HG03175 (cell line): ENCODE data around the gene BICC1.

Source experiments
- ATAC-seq: cut with Tn5 transposase; IDR thresholded peaks from one replicate; pipeline ENCODE4 v1.9.1; 2021; ENCODE audit warnings: mild to moderate bottlenecking, moderate library complexity; ENCODE audit not compliant: unreplicated experiment

BICC1 gene

DNA sequence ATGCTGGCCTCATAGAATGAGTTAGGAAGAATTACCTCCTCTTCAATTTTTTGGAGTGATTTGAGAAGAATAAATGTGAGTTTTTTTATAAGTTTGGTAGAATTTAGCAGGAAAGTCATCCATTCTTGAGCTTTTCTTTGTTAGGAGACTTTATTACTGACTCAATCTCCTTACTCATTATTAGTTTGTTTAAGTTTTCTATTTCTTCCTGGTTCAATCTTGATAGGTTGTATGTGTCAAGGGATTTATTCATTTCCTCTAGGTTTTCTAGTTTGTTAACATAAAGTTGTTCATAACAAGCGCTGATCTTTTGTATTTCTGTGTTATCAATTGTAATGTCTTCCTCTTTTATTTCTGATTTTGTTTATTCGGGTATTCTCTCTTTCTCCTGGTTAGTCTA is 47.4 kb downstream of the BICC1 start:
- ATAC-seq, result no peak

GRCh38 chr10:58565271-58565670 is 52.6 kb downstream of the BICC1 start:
- ATAC-seq, result no peak

- no peak for ATAC-seq
Measured at GRCh38 chr10:58567652-58568051, 55.0 kb downstream of the BICC1 start.

DNA sequence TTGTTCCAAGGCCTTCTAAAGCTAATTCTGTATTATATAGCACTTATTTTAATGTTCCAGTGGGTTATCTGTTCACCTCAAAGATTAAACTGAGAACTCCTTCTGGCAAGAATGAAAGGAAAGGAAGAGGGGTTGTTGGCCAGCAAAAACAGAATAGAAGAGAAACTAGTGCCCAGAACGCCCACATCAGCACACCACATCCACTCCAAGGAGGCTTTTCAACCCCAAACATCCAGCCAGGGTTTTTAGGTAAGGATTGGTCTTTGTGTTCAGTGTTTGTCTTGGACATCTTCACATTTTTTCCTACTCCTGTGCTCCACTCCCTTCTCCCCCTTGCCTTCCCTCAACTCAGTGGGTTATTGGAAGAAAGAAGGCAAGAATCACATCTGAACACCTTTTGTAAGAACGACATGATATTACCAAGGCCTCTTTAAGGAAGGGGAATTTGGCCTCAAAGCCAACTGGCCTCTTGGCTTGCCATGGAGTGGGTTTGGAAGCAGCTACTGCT is 55.8 kb downstream of the BICC1 start:
- ATAC-seq, result no peak

- no peak for ATAC-seq
Measured at GRCh38 chr10:58570307-58570723, 57.6 kb downstream of the BICC1 start.

- ATAC-seq, result no peak
Measured at GRCh38 chr10:58570979-58571378, 58.3 kb downstream of the BICC1 start.

DNA sequence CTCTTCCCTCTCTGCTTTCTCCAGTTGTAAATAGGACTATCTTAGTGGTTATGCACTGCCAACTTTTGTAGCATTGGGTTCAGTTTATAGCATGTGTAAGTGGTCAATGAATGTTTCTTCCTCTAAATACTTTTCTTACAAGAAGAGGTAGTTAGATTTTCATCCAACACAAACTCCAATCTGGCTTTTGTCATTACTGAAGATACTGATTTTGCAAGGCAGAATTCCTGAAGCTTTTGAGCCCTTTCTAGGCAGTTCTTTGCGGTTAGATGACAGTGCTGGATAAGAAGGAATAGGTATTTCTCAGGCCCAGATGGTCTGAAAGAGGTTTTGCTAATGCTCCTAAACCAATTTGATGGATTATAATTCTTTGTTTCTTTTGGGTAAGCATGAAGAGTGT is 60.5 kb downstream of the BICC1 start:
- ATAC-seq, result no peak

DNA sequence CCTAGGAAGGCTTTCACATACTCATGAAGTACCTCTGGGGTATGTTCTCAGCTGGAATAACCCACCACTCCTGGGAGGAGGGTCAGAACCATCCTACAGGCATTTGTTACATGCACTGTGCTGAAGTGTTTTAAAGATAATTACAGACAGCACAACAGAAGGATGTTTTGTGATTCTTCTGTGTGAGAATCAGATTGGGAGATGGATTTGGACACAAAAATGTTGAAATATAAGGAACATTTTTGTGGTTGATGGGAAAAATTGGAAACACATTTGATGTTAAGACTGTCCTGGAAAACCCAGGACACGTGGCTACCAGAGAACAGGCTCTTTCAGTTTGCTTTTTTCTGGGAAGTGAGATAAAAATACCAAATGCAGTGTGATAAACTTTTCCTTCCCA is 61.4 kb downstream of the BICC1 start:
- no peak for ATAC-seq

DNA sequence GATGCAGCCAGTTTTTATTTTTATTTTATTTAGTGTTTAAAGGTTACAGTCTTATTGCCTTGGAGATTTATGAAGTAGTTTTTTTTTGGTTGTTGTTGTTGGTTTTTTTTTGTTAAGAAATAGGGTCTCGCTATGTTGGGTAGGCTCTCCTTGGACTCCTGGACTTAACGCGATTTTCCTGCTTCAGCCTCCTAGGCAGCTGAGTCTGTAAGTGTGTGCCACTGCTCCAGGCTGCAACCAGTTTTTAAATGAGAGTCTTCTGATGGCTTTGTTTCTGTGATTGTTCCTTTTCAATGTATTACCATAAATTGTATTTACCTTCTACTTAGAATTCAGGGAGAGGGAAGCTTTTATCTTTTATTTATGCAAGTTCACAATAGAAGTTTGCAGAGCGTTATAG is 62.8 kb downstream of the BICC1 start:
- ATAC-seq, result no peak

DNA sequence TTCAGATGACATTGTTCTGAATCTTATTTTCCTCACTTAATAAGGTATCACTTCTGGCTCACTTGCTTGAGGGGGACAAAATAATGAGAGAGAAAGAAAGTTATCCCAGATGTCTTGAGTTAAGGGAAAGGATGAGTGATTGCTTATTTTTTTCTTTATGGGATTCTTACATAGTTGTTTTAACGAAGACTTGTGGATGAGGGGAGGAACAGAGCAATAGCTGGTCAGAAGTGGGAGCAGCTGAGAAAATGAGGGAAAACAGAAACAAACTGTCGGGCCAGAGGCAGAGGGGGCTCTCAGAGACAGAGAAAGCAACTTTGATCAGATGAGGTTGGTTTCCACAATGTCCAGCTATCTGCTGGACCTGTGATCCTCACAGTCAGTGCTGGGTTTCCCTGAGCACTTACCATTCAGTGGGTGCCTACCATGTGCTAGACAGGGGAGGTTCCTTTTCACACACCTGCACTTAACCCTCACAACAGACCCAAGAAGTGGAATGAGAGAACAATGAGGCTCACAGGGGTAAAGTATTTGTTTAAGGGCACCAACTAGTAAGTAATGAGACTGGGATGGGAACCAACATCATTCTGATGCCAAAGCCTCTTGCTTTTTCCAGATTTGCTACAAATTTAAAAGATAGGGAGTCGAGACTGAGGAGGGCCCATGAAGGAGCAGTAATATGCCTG is 64.2 kb downstream of the BICC1 start:
- no peak for ATAC-seq

DNA sequence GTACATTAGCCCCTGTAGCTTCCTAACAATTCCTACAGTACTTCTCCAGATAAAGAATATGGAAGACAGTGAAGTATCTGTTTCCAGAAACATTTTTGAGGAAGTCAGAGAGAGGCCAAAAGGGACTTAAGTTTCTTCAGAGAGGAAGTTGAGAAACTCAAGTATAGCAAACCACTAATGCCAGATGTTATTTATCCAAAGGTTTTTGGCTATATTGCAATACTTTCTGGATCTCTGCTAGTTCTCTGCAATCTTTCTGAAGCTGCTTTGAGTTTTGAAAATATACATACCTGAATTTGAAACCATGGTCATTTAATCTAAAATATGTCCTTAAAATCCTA is 64.7 kb downstream of the BICC1 start:
- ATAC-seq, result no peak

DNA sequence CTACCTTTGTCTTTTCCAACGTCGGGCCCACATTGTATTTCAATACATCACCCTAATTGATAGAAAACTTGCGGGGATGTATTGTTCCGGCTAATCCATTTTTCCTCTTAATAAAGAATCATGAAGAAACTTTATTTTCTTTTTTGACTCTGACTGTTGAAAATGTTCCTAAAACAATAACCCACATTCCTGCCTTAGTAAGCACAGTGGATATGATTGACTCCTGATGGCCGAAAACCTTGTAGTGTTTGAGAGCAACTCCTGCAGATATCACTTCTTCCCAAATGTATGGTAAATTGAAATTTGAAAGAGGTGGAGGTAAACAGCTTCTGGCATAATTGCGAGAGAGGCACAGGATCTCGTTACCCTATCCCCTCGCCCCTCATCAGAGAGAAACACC is 65.7 kb downstream of the BICC1 start:
- ATAC-seq, result no peak

DNA sequence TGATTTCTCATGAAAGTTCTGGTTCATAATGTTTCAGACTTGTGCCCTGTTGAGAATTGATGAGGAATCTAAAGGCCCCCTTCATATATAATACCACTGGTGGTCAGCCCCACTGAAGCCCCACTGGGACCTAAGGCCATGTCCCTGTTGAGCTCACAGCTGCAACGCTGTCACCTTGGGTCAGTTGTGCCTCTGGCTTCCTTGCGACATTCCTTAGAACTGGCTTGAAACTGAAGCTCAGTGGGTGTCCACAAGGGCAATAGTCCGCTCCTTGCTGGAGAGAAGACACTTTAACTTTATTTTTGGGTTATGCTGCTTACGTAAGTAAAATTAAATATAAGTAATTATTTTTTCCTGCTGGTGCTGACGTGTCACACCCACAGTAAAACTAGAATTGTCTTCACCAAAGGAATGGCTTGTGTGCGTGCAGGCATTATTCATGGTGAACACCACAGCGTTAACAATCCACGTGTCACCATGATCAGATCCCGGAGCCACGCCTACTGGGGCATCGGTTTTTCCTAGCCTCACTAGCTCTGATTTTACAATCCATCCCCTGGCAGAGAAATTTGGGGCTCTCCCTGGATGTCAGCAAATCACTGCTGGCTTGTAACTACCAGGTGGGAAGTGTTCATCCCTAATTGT is 66.5 kb downstream of the BICC1 start:
- ATAC-seq, result no peak

GRCh38 chr10:58582045-58582444 is 69.4 kb downstream of the BICC1 start:
- ATAC-seq, result no peak

DNA sequence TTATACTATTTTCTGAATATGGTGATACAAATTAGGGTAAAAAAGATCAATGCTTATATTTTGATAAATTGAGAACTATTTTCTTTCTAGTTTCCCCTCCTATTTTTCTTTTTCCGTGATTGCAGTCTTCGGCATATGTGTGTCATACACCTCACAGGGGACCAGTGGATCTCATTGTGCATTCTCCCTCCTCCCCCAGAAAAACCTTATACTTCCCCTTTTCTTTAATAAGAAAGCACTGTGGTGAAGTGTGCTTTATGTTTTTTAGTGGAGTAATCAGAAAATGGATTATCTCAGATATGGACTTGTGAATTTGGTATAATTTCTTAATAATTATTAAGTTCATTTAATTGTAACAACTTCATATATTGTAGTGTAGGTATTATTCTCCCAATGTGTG is 72.8 kb downstream of the BICC1 start:
- no peak for ATAC-seq

GRCh38 chr10:58586282-58587245 is 73.9 kb downstream of the BICC1 start:
- ATAC-seq, result no peak

DNA sequence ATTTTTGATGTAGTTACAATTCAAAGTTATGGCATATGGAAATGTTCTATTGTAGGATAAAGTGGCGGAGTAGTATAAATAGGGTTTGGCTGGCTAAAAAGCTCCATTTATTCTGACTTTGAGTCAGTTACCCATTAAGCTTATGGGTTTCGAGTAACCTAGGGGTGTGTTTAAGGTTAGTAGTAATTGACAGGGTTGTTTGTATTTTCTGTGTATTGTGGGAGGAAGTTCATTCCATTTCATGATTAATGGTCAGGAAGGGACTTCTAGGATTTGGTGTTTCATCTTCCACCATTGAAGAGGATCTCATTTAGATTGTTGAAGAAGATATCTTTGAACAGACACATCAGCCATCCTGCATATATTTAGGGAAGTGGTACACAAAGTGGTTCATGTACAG is 75.0 kb downstream of the BICC1 start:
- no peak for ATAC-seq

- no peak for ATAC-seq
Measured at GRCh38 chr10:58588673-58589265, 76.1 kb downstream of the BICC1 start.

GRCh38 chr10:58590152-58590840 is 77.6 kb downstream of the BICC1 start:
- ATAC-seq, result no peak

GRCh38 chr10:58590924-58591323 is 78.3 kb downstream of the BICC1 start:
- ATAC-seq, result no peak

GRCh38 chr10:58593008-58593407 is 80.3 kb downstream of the BICC1 start:
- ATAC-seq, result no peak
